HG03097 (cell line): ENCODE results near the gene PLEKHG4B.
"Not testable (repeated sequence)": the region's sequence is repeated elsewhere in the genome, so short reads cannot be mapped to it uniquely, and the experiment has no call there.

Source experiments
- ATAC-seq: cut with Tn5 transposase; IDR thresholded peaks from one replicate; pipeline ENCODE4 v1.9.1; 2021; ENCODE audit not compliant: unreplicated experiment, low FRiP score

Gene PLEKHG4B

GRCh38 chr5:154826-155225, 62.9 kb downstream of the PLEKHG4B start:
- no peak for ATAC-seq

- ATAC-seq = no peak
These were observed 63.9 kb downstream of the PLEKHG4B start for GRCh38 chr5:155651-156410.

GRCh38 chr5:156411-157072, 64.6 kb downstream of the PLEKHG4B start:
- no peak for ATAC-seq

- ATAC-seq = no peak
These were observed 65.3 kb downstream of the PLEKHG4B start for GRCh38 chr5:157126-157715.

- ATAC-seq = no peak
These were observed 65.8 kb downstream of the PLEKHG4B start for GRCh38 chr5:157801-158200.

GRCh38 chr5:158807-159447, 67.0 kb downstream of the PLEKHG4B start:
- ATAC-seq = no peak

- ATAC-seq = no peak
These were observed 67.6 kb downstream of the PLEKHG4B start for GRCh38 chr5:159448-160172.

- ATAC-seq = no peak
These were observed 68.2 kb downstream of the PLEKHG4B start for GRCh38 chr5:160173-160510.

- no peak for ATAC-seq
These were observed 69.2 kb downstream of the PLEKHG4B start for GRCh38 chr5:160921-161802.

GRCh38 chr5:161803-162110, 69.8 kb downstream of the PLEKHG4B start:
- ATAC-seq = no peak

GRCh38 chr5:162190-162564, 70.2 kb downstream of the PLEKHG4B start:
- ATAC-seq = no peak

- no peak for ATAC-seq
These were observed 70.8 kb downstream of the PLEKHG4B start for GRCh38 chr5:162565-163337.

- no peak for ATAC-seq
These were observed 71.3 kb downstream of the PLEKHG4B start for GRCh38 chr5:163338-163620.

GRCh38 chr5:163841-164240, 71.9 kb downstream of the PLEKHG4B start:
- no peak for ATAC-seq

- no peak for ATAC-seq
These were observed 72.3 kb downstream of the PLEKHG4B start for GRCh38 chr5:164244-164643.

- ATAC-seq = not testable (repeated sequence)
These were observed 72.8 kb downstream of the PLEKHG4B start for GRCh38 chr5:164783-165182.

- ATAC-seq = no peak
These were observed 74.7 kb downstream of the PLEKHG4B start for GRCh38 chr5:166441-167372.

GRCh38 chr5:167511-167910, 75.5 kb downstream of the PLEKHG4B start:
- no peak for ATAC-seq
